ENCODE measurements around the gene PRSS56.

GRCh38 chr2:232568161-232568560 lies 48.0 kb downstream of the PRSS56 start:
- TF ChIP-seq CTCF (IDR thresholded peaks at IDR 0.05) (no peak), ZFX (IDR thresholded peaks at IDR 0.05; ENCODE audit: borderline replicate concordance) (no peak)
